ENCODE results near the gene MED9.
"Not testable (repeated sequence)": the region's sequence is repeated elsewhere in the genome, so short reads cannot be mapped to it uniquely, and the experiment has no call there.

The MED9 gene, protein sequence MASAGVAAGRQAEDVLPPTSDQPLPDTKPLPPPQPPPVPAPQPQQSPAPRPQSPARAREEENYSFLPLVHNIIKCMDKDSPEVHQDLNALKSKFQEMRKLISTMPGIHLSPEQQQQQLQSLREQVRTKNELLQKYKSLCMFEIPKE

GRCh38 chr17:17476865-17477467 is at the start of gene MED9:
Gene MED9, plus strand, starts transcription at chr17:17477000. Its CDS starts 42 bp downstream, at chr17:17477042.
- DNase-seq, result peak; percentile 93 to 94

DNA sequence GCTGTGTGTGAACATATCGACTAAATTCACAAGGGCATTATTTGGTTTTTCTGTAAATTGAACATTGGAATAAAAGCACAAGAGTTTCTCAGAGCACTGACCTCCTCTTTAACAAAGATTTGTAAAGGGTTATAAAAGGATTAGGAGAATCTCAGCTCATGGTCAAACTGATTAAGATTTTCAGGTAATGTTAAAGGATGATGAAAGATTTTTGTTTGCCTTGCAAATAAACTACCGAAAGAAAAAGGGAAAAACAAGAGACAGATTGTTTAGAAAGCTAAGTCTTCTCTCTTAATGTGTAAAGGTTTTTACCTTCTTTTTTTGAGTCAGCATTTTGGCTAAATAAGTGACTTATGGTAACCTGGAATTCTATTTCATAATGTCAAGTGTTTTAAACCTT is 47.6 kb upstream of the MED9 start:
- DNase-seq, result no peak

DNA sequence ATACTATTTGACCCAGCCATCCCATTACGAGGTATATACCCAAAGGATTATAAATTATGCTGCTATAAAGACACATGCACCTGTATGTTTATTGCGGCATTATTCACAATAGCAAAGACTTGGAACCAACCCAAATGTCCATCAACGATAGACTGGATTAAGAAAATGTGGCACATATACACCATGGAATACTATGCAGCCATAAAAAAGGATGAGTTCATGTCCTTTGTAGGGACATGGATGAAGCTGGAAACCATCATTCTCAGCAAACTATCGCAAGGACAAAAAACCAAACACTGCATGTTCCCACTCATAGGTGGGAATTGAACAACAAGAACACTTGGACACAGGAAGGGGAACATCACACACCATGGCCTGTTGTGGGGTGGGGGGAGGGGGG is 45.9 kb upstream of the MED9 start:
- not testable (repeated sequence) for DNase-seq

DNA sequence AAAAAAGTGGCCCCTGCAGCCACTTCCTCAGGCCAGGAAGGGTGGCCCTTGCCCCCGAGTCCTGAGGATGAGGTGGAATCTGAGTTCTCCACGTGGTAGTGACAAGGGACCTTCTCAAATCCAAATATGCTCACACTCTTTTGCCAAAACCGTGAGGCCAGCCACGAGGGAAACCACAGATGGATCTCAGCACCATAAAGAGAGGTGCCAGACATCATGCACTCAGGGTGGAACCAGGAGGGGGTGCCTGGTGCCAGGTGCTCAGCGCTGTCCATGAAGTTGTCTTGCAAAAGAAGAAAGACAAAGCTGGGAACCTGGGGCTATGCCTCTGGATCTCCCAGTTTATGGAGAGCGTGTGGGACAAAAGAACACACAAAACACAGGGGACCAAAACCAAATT is 45.2 kb upstream of the MED9 start:
- DNase-seq, result no peak

DNA sequence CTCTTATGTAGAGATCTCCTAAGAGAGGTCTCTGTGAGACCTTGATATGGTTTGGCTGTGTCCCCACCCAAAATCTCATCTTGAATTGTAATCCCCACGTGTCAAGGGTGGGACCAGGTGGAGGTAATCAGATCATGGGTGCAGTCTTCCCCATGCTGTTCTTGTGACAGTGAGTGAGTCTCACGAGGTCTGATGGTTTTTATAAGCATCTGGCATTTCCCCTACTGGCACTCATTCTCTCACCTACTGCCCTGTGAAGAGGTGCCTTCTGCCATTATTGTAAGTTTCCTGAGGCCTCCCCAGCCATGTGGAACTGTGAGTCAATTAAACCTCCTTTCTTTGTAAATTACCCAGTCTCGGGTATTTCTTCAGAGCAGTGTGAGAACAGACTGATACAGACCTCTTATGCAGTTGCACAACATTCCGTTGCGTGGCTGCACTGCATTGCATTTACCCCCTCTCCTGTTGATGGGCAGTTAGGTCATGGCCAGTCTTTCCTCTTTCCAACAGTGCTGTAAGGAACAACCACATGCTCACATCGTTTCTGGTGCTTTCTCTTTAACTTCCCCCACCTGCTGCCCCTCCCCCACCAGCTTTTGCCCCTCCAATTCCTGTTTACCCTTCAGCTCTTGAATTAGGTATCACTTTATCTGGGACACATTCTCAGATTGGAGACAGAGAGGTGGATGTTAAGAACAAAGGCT is 43.6 kb upstream of the MED9 start:
- peak in 1 of 2 donors; percentile 63 for DNase-seq

DNA sequence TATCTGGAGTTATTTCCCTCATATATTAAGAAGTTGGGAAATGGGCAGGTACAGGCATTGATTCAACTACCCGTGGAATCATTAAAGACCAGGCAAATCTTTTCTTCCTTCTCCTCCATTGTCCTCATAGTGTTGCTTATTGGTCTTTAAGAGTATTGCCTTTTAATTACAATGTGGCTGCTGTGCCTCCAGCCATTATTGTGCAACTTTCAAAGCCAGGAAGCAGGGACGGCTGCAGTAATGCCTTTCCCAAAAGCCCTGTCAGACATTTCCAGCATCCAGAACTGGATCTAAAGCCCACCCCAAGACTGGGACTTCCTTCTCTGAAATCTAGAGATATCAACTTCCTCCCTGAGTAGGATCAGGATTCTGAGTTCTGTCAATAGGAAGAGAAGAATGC is 42.3 kb upstream of the MED9 start:
- DNase-seq, result no peak

- DNase-seq, result no peak
Observed at GRCh38 chr17:17435323-17435722, 41.5 kb upstream of the MED9 start.

GRCh38 chr17:17437461-17437860 is 39.3 kb upstream of the MED9 start:
- no peak for DNase-seq

GRCh38 chr17:17437893-17438292 is 38.9 kb upstream of the MED9 start:
- DNase-seq, result no peak

- peak; percentile 74 to 79 for DNase-seq
Observed at GRCh38 chr17:17440010-17440843, 36.6 kb upstream of the MED9 start.

GRCh38 chr17:17440938-17441675 is 35.7 kb upstream of the MED9 start:
- DNase-seq, result no peak

DNA sequence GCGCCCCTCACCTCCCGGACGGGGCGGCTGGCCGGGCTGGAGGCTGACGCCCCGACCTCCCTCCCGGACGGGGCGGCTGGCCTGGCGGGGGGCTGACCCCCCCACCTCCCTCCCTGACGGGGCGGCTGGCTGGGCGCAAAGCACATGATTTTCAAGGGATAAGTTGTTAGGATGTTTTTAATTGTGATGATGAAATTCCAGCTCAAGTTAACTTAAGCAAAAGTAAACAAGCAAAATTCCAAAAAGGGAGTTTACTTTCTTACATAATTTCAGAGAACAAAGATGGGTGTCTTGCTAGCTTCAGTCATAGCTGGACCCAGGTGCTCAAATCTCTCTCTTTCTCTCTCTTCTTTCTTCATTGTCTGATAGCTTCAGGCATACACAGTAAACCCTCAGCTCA is 33.6 kb upstream of the MED9 start:
- no peak for DNase-seq

- no peak for DNase-seq
Observed at GRCh38 chr17:17445296-17445924, 31.4 kb upstream of the MED9 start.

- no peak for DNase-seq
Observed at GRCh38 chr17:17445925-17446665, 30.7 kb upstream of the MED9 start.

DNA sequence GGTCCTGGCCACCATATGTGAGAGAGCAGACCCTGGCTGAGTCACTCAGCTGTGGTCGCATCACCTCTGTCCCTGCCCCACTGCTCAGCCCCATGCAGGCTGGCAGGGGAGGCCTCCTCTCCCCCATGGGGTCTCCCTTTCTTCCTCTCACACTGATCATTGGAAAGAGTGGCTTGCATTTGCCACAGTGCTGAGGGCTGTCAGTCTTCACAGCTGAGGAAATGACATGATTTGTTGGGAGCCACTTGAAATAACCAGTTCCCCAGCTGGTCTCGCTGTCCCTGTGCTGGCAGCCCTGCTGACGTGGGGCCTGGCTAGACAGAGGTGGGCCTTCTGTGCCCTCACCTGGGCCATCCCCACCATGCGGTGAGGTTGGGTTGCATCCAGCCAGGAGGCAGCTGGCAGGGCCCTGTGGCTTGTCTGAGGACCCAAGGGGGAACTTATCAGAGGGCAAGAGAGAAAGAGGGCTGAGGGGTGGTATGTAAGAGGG is 30.1 kb upstream of the MED9 start:
- DNase-seq, result no peak

DNA sequence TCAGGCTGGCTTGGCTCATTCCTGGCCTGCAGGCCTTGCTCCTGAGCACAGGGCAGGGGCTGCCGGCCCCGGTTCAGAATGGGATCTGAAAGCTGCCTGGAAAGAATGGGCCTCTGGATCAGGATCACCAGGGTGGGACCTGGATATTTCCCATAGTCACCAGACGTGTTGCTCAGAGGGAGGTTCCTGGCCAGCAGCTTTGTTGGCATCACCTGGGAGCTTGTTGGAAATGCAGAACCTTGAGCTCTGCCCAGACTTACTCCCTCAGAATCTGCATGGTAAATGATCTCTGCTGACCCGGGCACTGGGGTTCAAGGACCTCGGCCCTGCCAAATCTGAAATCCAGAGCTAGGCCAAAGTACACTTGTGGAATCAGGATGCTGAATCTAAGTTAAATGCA is 29.5 kb upstream of the MED9 start:
- DNase-seq, result no peak

DNA sequence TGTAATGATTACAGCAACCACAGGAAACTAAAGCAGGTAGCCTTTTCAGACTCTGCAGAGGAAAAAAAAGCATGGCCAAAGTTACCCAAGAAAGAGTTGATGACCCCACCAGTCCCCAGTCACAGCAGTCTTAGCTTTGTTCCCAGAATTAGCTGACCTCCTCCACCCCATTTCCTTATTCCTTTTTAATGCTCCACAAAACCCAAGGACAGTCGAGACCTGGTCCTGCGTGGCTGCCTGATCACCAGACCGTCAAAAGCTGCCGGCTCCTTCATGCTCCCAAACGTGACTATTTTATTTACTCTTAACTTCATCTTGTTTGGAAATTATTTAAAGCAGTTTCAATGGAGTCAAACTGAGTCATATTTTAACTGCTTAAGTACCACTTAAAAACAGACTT is 28.7 kb upstream of the MED9 start:
- no peak for DNase-seq

DNA sequence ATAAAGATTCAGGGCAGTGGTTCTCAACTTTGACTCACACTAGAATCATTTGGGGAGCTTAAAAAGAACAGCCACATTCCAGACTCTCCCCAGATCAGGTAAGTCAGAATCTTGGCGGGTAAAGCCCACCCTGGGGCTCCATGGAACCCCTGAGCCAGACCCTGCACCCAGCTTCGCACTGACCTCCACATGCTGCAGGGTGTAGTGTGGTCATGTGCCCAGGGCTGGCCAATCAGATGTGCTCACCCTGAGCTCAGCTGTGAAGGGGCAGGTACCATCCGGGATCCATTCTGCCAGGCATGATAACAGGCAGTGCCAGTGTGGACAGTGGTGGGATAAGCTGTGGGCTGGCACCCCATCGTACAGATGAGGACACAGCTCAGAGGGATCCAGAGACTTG is 28.1 kb upstream of the MED9 start:
- DNase-seq, result no peak

GRCh38 chr17:17453088-17453487 is 23.7 kb upstream of the MED9 start:
- DNase-seq, result no peak

GRCh38 chr17:17454276-17454675 is 22.5 kb upstream of the MED9 start:
- no peak for DNase-seq

- not testable (repeated sequence) for DNase-seq
Observed at GRCh38 chr17:17454700-17455099, 22.1 kb upstream of the MED9 start.
